Stimulated activated CD4-positive, alpha-beta T cell treated with anti-CD3 and anti-CD28 coated beads, Interleukin-1b, Interleukin-23, amount 100 ng/mL, for 4 hours (primary cell): ENCODE measurements around the gene CAPRIN2.
A peak's percentile ranks its signal among the peaks of the same experiment; 100 is the strongest.

Experiments used
- DNase-seq, 2 donors: peaks; one replicate each; pipeline ENCODE4 v3.0.0-alpha.2; 2020; ENCODE audit warnings: low read depth in 2 of 2

CAPRIN2 gene

GRCh38 chr12:30701056-30701455 lies 53.7 kb downstream of the CAPRIN2 start:
- no peak for DNase-seq

GRCh38 chr12:30700216-30700900 lies 54.4 kb downstream of the CAPRIN2 start:
- no peak for DNase-seq

DNA sequence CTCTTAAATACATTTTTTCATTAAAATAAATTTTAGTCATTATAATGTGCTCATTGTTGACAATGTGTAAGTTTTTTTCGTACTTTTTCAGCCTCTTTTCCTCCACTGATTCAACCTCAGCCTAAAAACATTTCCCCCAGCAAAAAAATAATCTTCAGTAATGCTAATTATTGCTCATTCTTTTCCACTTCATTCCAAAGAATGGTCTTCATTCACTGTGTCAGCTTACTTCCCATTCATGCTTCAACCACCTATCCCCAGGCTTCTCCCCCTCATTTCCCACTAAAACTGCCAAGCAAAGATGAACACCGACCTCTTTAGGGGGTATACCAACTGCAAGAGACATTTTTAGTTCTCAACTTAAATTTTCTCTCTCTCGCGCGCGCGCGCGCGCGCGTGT lies 56.4 kb downstream of the CAPRIN2 start:
- no peak for DNase-seq

- DNase-seq, result no peak
Observed at GRCh38 chr12:30696943-30697342, 57.8 kb downstream of the CAPRIN2 start.

DNA sequence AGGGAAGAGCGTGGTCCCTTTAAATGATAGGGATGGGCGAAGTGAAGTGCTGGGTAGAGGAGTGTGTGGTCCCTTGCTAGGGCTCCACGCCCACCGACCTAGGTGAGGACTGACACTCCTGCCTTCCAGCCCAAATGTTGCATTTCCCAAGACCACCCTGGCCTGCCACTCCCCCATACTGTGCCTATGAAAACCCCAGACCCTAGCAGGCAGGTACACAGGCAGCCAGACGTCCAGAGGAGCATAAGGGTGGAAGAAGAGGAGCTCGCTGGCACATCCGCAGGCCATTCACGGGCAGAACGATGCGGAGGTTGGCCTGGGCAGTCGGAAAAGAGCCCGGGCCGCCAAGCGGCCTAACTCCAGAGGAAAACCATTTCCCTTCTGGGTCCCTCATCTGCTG lies 58.3 kb downstream of the CAPRIN2 start:
- no peak for DNase-seq

GRCh38 chr12:30696103-30696408 lies 58.7 kb downstream of the CAPRIN2 start:
- DNase-seq, result no peak

- peak; percentile 76 to 81 for DNase-seq
Observed at GRCh38 chr12:30695199-30696102, 59.3 kb downstream of the CAPRIN2 start, which contains the start of gene IPO8. Gene IPO8, minus strand, starts transcription at chr12:30695869. Its CDS starts 222 bp downstream, at chr12:30695647.

DNA sequence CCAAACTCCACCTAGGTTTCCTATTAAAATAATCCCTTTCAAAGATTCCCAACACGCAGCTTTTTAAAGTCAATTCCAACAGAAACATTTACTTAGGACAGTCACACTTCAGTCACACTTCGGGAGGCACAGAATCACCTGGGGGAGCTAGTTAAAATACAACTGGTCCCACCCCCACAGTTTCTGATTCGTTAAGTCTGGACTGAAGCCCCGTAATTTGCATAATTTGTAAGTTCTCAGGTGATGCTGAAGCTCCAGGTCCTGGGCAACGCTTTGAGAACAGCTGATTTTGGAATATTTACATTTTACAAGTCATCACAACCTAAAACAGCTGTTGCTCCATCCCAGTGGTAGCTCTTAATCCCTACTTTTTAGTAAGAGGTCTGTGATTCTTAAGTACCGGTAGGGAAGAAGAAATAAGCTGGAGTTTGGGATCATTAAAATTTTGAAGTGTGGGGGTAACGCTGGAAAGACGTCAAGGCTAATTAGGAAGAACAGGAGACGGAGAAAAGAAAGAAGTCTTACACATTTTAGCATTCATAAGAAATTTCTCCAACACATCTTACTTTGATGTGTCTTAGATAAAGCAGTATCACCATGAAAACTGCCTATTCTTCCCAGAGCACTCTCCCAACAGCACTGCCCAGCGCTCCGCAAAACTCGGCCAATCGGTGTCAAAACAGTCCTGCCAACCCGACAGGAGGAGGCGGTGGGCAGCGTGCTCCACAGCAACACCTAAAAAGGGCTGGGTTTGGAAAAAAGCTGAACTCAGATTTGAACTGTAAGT lies 60.1 kb downstream of the CAPRIN2 start:
- DNase-seq, result peak; percentile 5 to 10

DNA sequence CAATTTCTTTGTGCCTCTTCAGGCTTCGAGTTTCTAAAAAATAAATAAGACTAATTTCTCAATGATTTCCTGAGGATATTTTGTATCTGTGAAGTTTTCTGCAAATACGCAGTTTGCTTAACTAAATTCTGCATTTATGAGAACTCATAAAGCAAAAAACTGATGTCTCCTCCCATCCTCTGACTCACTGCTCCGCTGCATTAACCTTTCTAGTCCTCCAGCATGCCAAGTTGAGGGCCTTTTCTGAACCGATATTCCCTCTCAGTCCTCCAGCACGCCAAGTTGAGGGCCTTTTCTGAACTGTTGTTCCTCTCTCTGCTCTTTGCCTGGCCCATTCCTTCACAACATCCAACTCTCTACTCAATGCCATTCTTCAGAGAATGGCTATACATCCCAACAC lies 62.3 kb downstream of the CAPRIN2 start:
- no peak for DNase-seq

- no peak for DNase-seq
Observed at GRCh38 chr12:30691122-30691879, 63.5 kb downstream of the CAPRIN2 start.

DNA sequence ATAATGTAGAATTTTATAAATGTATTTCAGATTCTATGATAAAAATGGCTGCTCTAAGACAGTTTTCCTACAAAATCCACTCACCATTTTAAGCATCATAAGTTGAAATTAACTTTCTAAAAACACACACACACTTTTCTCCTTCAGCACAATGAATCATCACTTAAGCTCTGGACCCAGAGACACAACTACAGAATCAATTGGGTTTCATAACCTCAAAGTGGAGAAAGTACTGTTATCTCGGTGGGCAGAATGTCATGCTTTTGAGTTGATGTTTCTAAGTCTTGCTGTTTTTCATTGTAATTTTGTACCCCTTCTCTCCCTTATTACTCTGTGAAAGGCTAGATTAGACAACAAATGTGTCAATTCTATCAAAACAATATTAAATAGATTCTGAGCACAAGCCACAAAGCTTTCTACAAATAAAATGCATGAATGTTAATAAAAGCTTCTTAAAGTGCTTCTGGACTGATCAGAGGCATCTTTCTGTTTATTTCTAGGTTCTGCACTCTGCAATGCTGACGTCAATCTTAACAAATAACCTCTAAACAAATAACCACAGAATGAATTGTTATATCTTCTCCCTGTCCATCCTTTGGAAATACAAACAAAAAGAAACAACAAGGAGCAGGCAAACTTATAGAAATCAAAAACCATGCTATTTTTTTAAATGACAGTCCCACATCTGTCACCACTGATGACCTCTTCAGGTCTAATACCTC lies 67.3 kb downstream of the CAPRIN2 start:
- DNase-seq, result no peak

DNA sequence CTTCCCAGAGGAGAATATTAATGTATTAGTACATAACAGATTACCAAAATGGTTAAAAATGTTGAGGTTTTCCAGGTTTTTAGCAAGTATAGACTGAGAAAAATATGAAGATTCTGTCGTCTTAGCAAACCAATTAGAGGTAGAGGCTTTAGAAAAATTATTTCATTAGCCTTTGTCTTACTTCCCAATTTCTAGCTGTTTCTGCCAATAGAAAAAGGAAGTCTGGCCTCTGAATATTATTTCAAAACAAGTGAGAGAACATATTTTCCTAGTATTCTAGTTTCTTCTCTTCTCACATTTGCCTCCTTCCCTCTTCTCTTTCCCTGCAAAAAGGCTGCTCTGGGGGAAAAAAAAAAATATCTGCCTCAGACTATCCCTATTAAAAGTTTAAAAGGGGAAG lies 75.5 kb downstream of the CAPRIN2 start:
- no peak for DNase-seq

- no peak for DNase-seq
Observed at GRCh38 chr12:30678221-30678620, 76.5 kb downstream of the CAPRIN2 start.

DNA sequence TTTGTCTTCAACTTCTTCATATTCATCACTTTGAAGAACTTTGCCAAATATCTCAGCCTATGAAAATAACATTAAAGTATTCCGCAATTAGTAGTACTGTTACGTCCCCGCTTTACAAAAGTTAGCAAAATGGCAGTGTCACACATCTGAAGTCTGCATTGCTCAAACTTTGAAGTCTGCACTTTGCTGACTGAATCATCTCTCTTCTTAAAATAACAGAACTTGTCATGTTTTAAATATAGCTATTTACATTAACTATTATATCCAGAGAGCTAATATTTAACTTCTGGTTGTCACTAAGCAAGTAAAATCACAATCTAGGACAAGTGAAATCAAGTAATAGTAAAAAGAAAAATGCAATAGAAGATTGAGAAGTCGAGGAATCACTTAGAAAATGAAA lies 93.5 kb downstream of the CAPRIN2 start:
- DNase-seq, result no peak
